ENCODE results near the gene PLXNA4. TPM values are rescaled to one million over a fixed set of nuclear protein-coding genes. Genes with fewer than 3 reads are reported as not detected.

Gene PLXNA4
- total RNA-seq, 2 experiments from 2014 or later, result 16.5 to 20.5 TPM

GRCh38 chr7:132249256-132249971 is 326.9 kb downstream of the PLXNA4 start:
- no peak for DNase-seq
- Mint-ChIP-seq H3K27ac (no peak overlapping the region), H3K4me3 (no peak overlapping the region), H3K36me3 (no peaks in the 10 kb centered on the region), H3K27me3 (peaks cover 9% of the 10 kb centered on the region), H3K9me3 (peaks cover 8% of the 10 kb centered on the region), H3K4me1 (peaks cover 2% of the 10 kb centered on the region)
- ATAC-seq (ENCODE audit: low read depth), result no peak
- POLR2A ChIA-PET, result no interaction called here

- no peaks in the 10 kb centered on the region for H3K36me3 Mint-ChIP-seq
- peaks cover 9% of the 10 kb centered on the region for H3K27me3 Mint-ChIP-seq
- H3K4me3 Mint-ChIP-seq, result no peak overlapping the region
- H3K4me1 Mint-ChIP-seq, result peaks cover 2% of the 10 kb centered on the region
- no peak overlapping the region for H3K27ac Mint-ChIP-seq
- no peak for ATAC-seq (ENCODE audit: low read depth)
- H3K9me3 Mint-ChIP-seq, result peaks cover 8% of the 10 kb centered on the region
- POLR2A ChIA-PET, result no interaction called here
- DNase-seq, result no peak
These were observed 327.4 kb downstream of the PLXNA4 start for GRCh38 chr7:132248841-132249240.

GRCh38 chr7:132247995-132248618 is 328.2 kb downstream of the PLXNA4 start:
- ATAC-seq (ENCODE audit: low read depth) (no peak), DNase-seq (no peak)
- peaks cover 2% of the 10 kb centered on the region for H3K4me1 Mint-ChIP-seq
- no peaks in the 10 kb centered on the region for H3K36me3 Mint-ChIP-seq
- H3K27ac Mint-ChIP-seq, result no peak overlapping the region
- H3K9me3 Mint-ChIP-seq, result peaks cover 8% of the 10 kb centered on the region
- H3K4me3 Mint-ChIP-seq, result no peak overlapping the region
- POLR2A ChIA-PET, result no interaction called here
- peaks cover 2% of the 10 kb centered on the region for H3K27me3 Mint-ChIP-seq

GRCh38 chr7:132246591-132246990 is 329.7 kb downstream of the PLXNA4 start:
- H3K27me3 Mint-ChIP-seq, result peaks cover 2% of the 10 kb centered on the region

GRCh38 chr7:132245539-132245938 is 330.7 kb downstream of the PLXNA4 start:
- no peak for DNase-seq
- Mint-ChIP-seq H3K36me3 (no peaks in the 10 kb centered on the region), H3K4me3 (no peak overlapping the region), H3K9me3 (peaks cover 8% of the 10 kb centered on the region), H3K4me1 (peaks cover 2% of the 10 kb centered on the region), H3K27me3 (peaks cover 2% of the 10 kb centered on the region), H3K27ac (no peak overlapping the region)
- POLR2A ChIA-PET, result no interaction called here
- no peak for ATAC-seq (ENCODE audit: low read depth)

More at GRCh38 chr7:132246591-132246990, 329.7 kb downstream of the PLXNA4 start:
- Mint-ChIP-seq H3K4me3 (no peak overlapping the region), H3K27ac (no peak overlapping the region), H3K9me3 (peaks cover 8% of the 10 kb centered on the region), H3K4me1 (peaks cover 2% of the 10 kb centered on the region), H3K36me3 (no peaks in the 10 kb centered on the region)
- POLR2A ChIA-PET, result no interaction called here
- no peak for DNase-seq
- no peak for ATAC-seq (ENCODE audit: low read depth)

GRCh38 chr7:132244903-132245480 is 331.3 kb downstream of the PLXNA4 start:
- no peak for ATAC-seq (ENCODE audit: low read depth)
- Mint-ChIP-seq H3K4me1 (peaks cover 2% of the 10 kb centered on the region), H3K9me3 (peaks cover 8% of the 10 kb centered on the region), H3K27ac (no peak overlapping the region), H3K27me3 (no peaks in the 10 kb centered on the region), H3K4me3 (no peak overlapping the region), H3K36me3 (no peaks in the 10 kb centered on the region)
- POLR2A ChIA-PET, result no interaction called here
- DNase-seq, result no peak

GRCh38 chr7:132243463-132243862 is 332.8 kb downstream of the PLXNA4 start:
- POLR2A ChIA-PET, result no interaction called here
- no peak overlapping the region for H3K27ac Mint-ChIP-seq
- DNase-seq, result no peak

GRCh38 chr7:132243051-132243450 is 333.2 kb downstream of the PLXNA4 start:
- no peak overlapping the region for H3K27ac Mint-ChIP-seq
- H3K4me3 Mint-ChIP-seq, result no peak overlapping the region
- peaks cover 2% of the 10 kb centered on the region for H3K4me1 Mint-ChIP-seq
- H3K9me3 Mint-ChIP-seq, result peaks cover 8% of the 10 kb centered on the region
- no peak for ATAC-seq (ENCODE audit: low read depth)
- POLR2A ChIA-PET, result no interaction called here
- H3K27me3 Mint-ChIP-seq, result no peaks in the 10 kb centered on the region
- no peaks in the 10 kb centered on the region for H3K36me3 Mint-ChIP-seq
- DNase-seq, result no peak

More at GRCh38 chr7:132243463-132243862, 332.8 kb downstream of the PLXNA4 start:
- Mint-ChIP-seq H3K36me3 (no peaks in the 10 kb centered on the region), H3K9me3 (peaks cover 8% of the 10 kb centered on the region), H3K4me3 (no peak overlapping the region), H3K27me3 (no peaks in the 10 kb centered on the region), H3K4me1 (peaks cover 2% of the 10 kb centered on the region)
- no peak for ATAC-seq (ENCODE audit: low read depth)

GRCh38 chr7:132242192-132242812 is 334.0 kb downstream of the PLXNA4 start:
- no peak overlapping the region for H3K4me3 Mint-ChIP-seq
- ATAC-seq (ENCODE audit: low read depth) (no peak), DNase-seq (no peak)
- no peaks in the 10 kb centered on the region for H3K27me3 Mint-ChIP-seq
- no peak overlapping the region for H3K27ac Mint-ChIP-seq
- POLR2A ChIA-PET, result no interaction called here
- peaks cover 2% of the 10 kb centered on the region for H3K4me1 Mint-ChIP-seq
- H3K9me3 Mint-ChIP-seq, result peaks cover 8% of the 10 kb centered on the region
- no peaks in the 10 kb centered on the region for H3K36me3 Mint-ChIP-seq

- ATAC-seq (ENCODE audit: low read depth), result no peak
- no peaks in the 10 kb centered on the region for H3K36me3 Mint-ChIP-seq
- H3K4me1 Mint-ChIP-seq, result peaks cover 2% of the 10 kb centered on the region
- POLR2A ChIA-PET, result no interaction called here
- no peaks in the 10 kb centered on the region for H3K27me3 Mint-ChIP-seq
- H3K27ac Mint-ChIP-seq, result no peak overlapping the region
- H3K9me3 Mint-ChIP-seq, result peaks cover 4% of the 10 kb centered on the region
- DNase-seq, result no peak
- H3K4me3 Mint-ChIP-seq, result no peak overlapping the region
These were observed 335.3 kb downstream of the PLXNA4 start for GRCh38 chr7:132240821-132241422.

GRCh38 chr7:132240262-132240661 is 336.0 kb downstream of the PLXNA4 start:
- H3K4me1 Mint-ChIP-seq, result peaks cover 2% of the 10 kb centered on the region
- no peaks in the 10 kb centered on the region for H3K27me3 Mint-ChIP-seq
- no peak for ATAC-seq (ENCODE audit: low read depth)
- H3K27ac Mint-ChIP-seq, result no peak overlapping the region
- H3K9me3 Mint-ChIP-seq, result no peaks in the 10 kb centered on the region
- no peak overlapping the region for H3K4me3 Mint-ChIP-seq
- DNase-seq, result no peak
- no peaks in the 10 kb centered on the region for H3K36me3 Mint-ChIP-seq
- POLR2A ChIA-PET, result no interaction called here

GRCh38 chr7:132239422-132239994 is 336.8 kb downstream of the PLXNA4 start:
- DNase-seq (no peak), ATAC-seq (ENCODE audit: low read depth) (no peak)
- H3K36me3 Mint-ChIP-seq, result no peaks in the 10 kb centered on the region
- no peaks in the 10 kb centered on the region for H3K27me3 Mint-ChIP-seq
- H3K27ac Mint-ChIP-seq, result no peak overlapping the region
- POLR2A ChIA-PET, result no interaction called here
- no peak overlapping the region for H3K4me3 Mint-ChIP-seq
- H3K4me1 Mint-ChIP-seq, result no peaks in the 10 kb centered on the region
- H3K9me3 Mint-ChIP-seq, result no peaks in the 10 kb centered on the region

GRCh38 chr7:132234711-132235110 is 341.6 kb downstream of the PLXNA4 start:
- Mint-ChIP-seq H3K4me1 (no peaks in the 10 kb centered on the region), H3K4me3 (no peak overlapping the region), H3K9me3 (no peaks in the 10 kb centered on the region), H3K36me3 (no peaks in the 10 kb centered on the region), H3K27ac (no peak overlapping the region), H3K27me3 (no peaks in the 10 kb centered on the region)
- DNase-seq (no peak), ATAC-seq (ENCODE audit: low read depth) (no peak)
- POLR2A ChIA-PET, result no interaction called here
